RKO (cell line): ENCODE measurements around the gene TSPAN16.

Source experiments
- DNase-seq: peaks from one replicate; pipeline ENCODE4 v3.0.0-alpha.2; 2016; ENCODE audit warnings: low spot score

The TSPAN16 gene

GRCh38 chr19:11295665-11296245 lies at the start of gene TSPAN16:
Gene TSPAN16, plus strand, starts transcription at chr19:11296160. Its CDS starts 138 bp downstream, at chr19:11296298.
- no peak for DNase-seq

GRCh38 chr19:11246941-11247340 lies 49.0 kb upstream of the TSPAN16 start:
- DNase-seq, result no peak

GRCh38 chr19:11247391-11247790 lies 48.6 kb upstream of the TSPAN16 start:
- DNase-seq, result no peak

GRCh38 chr19:11247934-11248333 lies 48.0 kb upstream of the TSPAN16 start:
- no peak for DNase-seq

- no peak for DNase-seq
These were observed 47.1 kb upstream of the TSPAN16 start for GRCh38 chr19:11248852-11249251.

- no peak for DNase-seq
These were observed 44.7 kb upstream of the TSPAN16 start for GRCh38 chr19:11251217-11251616.

- no peak for DNase-seq
These were observed 44.2 kb upstream of the TSPAN16 start for GRCh38 chr19:11251650-11252314.

GRCh38 chr19:11252665-11253355 lies 43.1 kb upstream of the TSPAN16 start:
- DNase-seq, result no peak

GRCh38 chr19:11254666-11255065 lies 41.3 kb upstream of the TSPAN16 start:
- DNase-seq, result no peak

- no peak for DNase-seq
These were observed 39.8 kb upstream of the TSPAN16 start for GRCh38 chr19:11256189-11256588.

- DNase-seq, result no peak
These were observed 38.0 kb upstream of the TSPAN16 start for GRCh38 chr19:11257846-11258380.

GRCh38 chr19:11260996-11261395 lies 35.0 kb upstream of the TSPAN16 start:
- DNase-seq, result no peak

- DNase-seq, result no peak
These were observed 34.5 kb upstream of the TSPAN16 start for GRCh38 chr19:11261431-11261970.

- DNase-seq, result peak; percentile 36
These were observed 33.8 kb upstream of the TSPAN16 start, which contains the start of gene DOCK6 for GRCh38 chr19:11261971-11262839. Gene DOCK6, minus strand, starts transcription at chr19:11262524. Its CDS starts 84 bp downstream, at chr19:11262440.

- no peak for DNase-seq
These were observed 32.2 kb upstream of the TSPAN16 start for GRCh38 chr19:11263726-11264125.

GRCh38 chr19:11264452-11265176 lies 31.3 kb upstream of the TSPAN16 start:
- DNase-seq, result no peak

- DNase-seq, result no peak
These were observed 30.7 kb upstream of the TSPAN16 start for GRCh38 chr19:11265177-11265784.

GRCh38 chr19:11265785-11266236 lies 30.1 kb upstream of the TSPAN16 start:
- peak; percentile 36 for DNase-seq

- DNase-seq, result no peak
These were observed 28.5 kb upstream of the TSPAN16 start for GRCh38 chr19:11267316-11268085.
